CD4-positive, alpha-beta T cell treated with Interleukin-2 at 100 ng/mL for 4 hours (primary cell): ENCODE measurements around the gene WDR27.
"Not testable (repeated sequence)": the region's sequence is repeated elsewhere in the genome, so short reads cannot be mapped to it uniquely, and the experiment has no call there.

ENCODE experiments used
- DNase-seq: peaks from one replicate; pipeline ENCODE4 v3.0.0-alpha.2; 2020; ENCODE audit warnings: low spot score

The WDR27 gene

DNA sequence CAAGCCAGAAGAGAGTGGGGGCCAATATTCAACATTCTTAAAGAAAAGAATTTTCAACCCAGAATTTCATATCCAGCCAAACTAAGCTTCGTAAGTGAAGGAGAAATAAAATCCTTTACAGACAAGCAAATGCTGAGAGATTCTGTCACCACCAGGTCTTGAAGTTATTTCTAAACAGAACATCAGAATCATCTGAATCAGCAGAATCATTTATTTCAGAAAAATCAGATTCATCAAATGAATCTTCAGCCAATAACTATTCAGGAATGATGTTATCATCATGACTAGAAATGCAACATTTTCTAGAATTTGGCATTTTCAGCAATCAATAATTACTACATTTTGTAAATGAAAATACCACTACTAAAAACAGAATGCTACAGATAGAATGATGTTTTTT lies 100.7 kb downstream of the WDR27 start:
- DNase-seq = not testable (repeated sequence)

DNA sequence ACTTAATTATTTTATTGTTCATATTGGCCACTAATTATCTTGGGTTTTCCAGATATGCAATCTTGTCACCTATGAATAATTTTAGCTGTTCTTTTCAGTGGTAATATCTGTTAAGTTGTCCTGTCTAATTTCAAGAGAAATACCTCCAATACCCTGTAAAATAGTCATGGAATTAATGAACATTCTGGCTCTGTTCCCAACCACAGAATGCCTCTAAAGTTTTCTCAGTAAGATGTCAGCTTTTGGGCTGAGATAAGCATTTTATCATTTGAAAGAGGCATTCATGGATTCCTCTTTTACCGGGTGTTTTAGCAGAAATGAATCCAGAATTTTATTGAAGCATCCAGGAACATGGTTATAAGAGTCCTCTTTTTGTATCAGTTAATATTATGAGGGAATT lies 109.3 kb downstream of the WDR27 start:
- no peak for DNase-seq

DNA sequence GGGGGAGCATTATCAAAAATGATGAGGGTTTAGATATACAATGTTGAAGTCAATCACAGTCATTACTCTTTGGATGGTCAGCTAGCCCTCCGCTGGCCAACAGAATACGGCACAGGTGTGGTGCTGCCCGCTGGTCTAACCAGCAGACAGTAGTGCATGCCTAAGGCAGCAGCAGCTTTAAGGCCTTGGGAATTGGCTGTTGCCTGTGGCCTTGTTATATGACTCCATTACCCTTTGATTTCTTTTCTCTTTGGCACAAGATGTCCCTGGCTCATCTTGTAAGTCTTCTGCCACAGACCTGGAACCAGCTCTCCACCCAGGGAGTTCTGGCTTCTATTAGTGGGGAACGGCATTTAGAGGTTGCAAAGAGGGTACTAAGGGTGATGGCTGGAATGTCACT lies 110.2 kb downstream of the WDR27 start:
- DNase-seq = no peak

DNA sequence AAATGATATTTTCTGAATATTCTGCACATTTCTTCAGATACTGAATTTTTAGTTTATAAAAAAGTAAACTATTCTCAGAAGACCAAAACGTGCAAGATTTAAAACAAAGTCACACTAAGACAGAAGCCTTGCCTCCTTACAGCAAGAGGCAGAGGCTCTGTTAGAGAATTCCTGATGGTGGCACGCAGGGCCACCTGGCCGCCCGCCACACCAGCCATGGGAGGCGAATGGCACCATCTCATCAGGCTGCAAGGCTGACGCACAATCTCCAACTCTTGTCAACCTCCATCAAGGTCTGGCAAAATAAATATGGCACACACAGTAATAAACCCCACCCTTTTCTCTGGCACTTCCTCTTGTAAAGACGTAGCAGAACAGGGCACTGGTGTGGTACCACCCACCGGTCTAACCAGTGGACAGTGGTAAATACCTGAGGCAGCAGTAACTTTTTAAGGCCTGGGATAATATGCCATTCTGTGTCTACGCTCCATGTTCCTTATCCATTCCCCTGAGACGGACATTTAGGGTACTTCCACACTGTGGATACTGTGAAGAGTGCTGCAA lies 111.4 kb downstream of the WDR27 start:
- DNase-seq = no peak

DNA sequence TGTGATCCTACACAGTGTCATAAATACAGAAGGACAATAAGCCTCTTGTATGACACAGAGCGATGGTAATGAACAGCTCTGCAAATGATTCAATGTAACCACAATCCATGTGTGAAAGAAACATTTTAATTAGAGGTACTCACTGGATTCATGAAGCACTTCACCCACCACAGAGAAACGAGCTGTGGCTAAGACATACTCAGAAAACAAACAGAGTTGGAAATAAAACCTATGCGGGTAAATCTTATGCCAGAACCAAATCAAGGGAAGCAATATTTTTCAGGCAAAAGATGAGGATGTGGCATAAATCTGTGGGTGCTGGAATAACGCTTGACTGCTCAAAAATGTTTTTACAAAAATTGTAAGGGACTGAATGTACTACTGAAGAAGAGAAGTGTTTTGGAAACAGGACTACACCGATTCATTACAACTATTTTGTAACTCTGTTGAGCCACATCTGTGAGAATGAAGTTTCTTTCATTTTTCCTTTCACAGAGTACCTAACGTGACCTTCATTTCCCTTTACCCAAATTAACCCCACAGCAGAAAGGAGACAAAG lies 112.1 kb downstream of the WDR27 start:
- DNase-seq = peak; percentile 17

DNA sequence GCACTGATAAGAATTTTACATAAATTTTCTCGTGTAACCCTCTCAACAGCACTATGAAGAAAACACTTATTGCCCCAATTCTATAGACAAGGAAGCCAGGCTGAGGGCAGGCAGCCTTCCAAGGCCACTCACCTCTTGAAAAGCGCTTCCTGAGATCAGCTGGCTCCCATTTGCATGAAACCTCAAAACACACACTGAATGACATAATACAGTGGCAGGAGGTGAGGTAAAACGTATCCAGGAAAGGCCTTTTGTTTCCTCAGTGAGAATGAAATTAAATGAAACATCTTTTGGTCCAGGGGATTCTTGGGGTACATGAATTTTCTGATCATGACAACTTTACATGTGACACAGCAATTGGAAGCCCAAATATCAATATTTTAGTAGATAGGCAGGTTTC lies 112.5 kb downstream of the WDR27 start:
- DNase-seq = peak; percentile 11

DNA sequence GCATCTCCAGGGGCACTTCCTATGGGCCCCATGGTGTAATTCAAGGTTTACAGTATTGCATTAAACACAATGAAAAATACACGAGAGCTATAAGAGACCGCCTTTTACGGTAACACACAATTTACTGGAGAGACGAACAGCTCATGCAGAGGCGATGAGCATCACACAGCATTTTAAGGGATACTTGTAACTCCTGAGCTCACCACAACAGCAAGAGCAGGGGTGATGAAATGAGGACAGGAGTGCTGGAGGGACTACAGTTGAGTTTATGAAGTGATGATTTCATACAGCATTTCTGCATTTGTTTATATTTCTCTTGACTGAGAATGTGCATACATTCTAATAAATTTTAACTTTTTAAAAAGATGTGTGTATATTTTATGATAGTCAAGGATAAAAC lies 113.9 kb downstream of the WDR27 start:
- no peak for DNase-seq

DNA sequence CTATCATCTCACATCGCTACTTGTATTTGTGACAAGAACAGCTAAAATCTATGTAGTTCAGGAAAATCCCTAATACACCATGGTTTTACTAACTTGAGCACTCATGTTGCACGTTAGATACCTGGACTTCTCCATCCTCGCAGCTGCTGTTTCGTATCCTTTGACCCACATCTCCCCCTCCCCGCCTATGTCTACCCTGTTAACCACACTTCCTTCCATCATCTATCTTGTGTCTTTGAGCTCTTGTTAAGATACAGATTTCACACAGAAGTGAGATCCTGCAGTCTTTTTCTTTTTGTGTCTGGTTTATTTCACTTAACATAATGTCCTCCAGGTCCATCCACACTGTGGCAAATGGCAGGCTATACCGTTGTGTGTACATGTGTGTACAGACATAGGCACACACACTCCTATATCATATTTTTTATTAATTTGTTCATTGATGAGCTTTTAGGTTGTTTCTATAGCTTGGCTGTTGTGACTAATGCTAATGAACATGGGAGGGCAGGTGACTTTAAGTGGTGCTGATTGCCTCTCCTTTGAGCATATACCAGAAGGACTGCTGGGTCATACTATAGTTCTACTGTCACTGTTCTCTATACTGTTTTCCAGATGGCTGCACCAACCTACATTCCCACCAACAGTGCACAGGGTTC lies 117.8 kb downstream of the WDR27 start:
- DNase-seq = peak; percentile 14

DNA sequence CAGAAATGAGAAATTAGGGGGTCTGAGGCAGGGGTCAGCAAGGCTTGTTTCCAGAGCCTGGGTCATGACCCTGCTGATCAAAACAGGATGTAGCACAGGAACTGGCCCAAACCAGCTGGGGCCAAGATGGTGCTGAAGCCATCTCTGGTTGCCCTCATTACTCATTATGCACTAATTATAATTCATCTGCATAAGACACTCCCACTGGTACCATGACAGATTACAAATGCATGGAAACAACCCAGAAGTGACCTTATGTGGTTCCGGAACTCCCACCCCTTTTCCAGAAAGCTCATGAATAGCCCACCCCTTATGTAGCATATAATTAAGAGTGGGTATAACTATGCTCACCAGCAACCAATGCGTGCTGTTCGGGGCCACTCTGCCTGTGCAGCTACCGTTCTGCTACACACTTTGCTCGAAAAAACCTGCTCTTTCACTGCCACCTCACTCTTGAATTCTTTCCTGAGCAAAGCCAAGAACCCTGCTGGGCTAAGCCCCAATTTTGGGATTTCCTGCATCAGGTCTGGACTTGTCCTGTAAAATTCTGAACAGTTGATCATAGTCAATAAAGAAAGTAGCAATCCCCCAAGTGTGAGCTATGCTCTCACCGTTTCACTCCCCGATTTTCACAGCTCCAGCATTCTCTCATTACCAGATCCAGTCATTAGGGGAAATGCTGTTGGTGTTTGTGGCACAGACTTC lies 122.3 kb downstream of the WDR27 start:
- DNase-seq = no peak

DNA sequence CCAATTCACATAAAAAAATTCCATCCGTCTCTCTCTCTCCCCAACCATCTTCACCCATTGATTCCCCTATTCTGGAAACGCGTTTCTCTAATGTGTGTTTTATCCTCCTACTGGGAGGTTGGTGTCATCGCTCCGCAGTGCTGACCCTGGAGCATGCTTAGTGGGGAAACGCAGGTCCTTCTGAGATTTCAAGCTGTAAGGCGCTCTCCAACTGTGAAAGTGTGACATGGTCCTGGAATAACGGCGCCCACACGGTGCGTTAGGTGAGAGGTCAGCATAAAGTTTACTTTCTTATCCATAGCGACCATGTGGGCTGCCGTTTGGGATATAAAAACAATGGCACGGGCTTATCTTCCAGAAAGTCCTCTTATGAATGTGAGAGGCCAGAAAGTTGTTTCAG lies 123.9 kb downstream of the WDR27 start:
- no peak for DNase-seq

DNA sequence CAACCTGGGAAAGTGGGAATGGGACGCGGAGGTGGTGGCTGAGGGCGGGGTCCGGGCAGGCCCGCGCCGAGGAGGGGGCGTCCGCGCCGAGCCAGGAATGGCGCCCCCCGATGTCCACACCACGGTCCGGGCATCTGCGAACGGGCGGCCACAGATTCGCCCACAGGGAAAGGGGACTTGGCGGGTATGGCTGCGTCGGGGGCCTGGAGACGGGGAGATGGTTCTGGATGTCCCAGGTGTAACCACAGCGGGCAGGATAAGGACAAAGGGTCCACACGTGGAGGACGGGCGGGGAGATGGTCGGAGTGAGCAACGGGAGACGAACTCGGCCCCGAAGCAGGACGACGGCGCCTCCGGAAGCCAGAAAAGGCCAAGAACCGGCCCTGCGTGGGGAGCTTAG lies 124.6 kb downstream of the WDR27 start:
- no peak for DNase-seq

DNA sequence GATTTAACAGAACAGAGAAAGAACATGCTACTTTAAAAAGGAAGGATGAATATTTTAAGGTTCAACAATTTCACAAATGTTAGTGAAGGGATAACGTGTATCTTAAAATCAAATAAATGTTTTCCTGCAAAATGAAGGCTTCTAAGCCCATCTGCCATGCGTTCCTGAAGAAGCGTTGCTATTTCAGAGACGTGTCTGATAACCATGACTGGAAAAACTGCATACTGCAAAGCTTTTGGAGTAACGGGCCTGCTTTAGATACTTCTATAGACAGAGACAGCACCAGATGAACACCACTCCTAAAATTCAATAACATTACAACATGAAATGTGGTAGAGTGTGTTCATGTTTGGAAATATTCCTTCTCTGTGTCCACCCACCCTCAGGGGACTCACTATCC lies 126.0 kb downstream of the WDR27 start:
- DNase-seq = no peak

DNA sequence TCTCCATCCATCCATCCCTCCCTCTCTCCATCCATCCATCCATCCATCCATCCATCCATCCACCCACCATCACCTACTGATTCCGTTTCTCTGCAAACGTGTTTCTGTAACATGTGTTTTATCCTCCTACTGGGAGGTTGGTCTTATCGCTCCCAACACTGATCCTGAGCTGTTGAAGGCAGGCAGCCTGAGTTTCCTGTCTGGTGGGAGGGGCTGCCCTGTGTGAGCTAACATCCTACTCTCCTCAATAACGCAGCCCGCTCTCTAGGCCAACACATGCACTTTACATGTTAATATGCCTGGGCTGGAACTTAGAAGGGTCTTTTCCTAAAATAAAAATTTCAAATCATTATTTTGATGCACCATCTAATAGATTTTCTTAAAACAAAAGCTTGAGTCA lies 126.5 kb downstream of the WDR27 start:
- no peak for DNase-seq

DNA sequence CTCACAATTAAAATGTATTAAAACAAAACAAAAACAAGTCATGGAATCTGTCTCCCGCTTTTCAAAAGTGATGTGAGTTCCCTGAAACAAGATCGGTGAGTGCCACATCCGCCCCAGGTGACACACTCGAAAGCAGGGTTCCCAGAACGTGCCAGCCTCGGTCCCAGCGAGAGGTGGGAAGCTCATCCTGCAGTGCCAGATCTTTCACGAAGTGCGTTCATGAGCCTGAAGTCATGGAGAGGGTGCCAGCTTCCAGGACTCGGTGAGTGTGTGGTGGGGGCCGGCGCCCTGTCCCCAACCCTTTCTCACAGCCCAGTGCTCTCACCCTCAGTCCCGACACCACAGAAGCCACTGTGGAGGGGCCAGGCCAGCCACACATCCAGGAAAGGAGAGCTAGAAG lies 127.4 kb downstream of the WDR27 start:
- no peak for DNase-seq

DNA sequence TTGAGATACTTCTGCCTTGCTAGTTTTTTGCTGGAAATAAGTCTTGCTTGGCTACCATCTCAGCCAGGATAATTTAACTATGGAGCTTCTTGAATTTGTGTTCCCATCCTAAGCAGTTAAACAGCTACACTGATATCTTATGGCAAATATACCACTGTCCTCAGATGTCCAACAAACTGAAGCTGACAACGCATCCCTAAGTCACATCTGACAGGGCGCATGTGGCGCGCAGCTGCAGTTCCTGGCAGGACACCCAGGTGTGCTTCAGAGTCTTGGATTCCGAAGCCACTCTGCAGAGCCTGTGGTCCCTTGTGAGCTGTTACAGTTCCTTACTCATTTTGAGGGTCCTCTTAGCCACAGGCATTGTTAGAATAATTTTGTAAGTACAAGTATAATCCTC lies 127.9 kb downstream of the WDR27 start:
- no peak for DNase-seq

DNA sequence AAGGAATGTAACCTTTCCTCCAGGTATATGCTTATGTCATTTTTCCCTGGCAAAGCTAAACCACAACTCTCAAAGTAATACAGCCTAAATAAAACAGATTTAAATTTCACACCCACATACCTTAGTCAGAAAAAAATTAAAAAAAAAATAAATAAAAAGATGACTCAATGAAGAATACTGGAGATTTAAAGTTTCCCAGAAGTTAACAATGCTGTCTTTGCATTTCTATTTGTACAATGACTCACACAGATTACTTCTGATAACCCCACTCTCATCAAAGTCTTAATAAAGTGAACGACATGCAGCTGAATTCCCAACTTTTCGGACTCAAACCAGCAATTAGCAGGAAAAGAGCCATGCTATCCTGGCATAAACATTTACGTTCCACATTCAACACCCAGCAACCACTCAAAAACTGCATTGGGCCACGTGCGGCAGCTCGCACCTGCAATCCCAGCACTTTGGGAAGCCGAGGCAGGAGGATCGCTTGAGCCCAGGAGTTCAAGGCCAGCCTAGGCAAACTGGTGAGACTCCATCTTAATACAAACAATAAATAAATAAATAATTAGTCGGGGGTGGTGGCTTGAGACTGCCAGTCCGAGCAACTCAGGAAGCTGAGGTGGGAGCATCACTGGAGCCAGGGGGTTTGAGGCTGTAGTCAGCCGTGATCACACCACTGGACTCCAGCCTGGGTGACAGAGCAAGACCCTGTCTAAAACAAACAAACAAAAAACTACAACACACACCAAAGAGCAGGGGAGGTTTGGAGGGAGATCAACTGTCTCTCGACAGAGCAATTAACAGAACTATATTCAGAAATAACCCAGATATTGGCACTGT lies 130.5 kb downstream of the WDR27 start:
- DNase-seq = no peak

DNA sequence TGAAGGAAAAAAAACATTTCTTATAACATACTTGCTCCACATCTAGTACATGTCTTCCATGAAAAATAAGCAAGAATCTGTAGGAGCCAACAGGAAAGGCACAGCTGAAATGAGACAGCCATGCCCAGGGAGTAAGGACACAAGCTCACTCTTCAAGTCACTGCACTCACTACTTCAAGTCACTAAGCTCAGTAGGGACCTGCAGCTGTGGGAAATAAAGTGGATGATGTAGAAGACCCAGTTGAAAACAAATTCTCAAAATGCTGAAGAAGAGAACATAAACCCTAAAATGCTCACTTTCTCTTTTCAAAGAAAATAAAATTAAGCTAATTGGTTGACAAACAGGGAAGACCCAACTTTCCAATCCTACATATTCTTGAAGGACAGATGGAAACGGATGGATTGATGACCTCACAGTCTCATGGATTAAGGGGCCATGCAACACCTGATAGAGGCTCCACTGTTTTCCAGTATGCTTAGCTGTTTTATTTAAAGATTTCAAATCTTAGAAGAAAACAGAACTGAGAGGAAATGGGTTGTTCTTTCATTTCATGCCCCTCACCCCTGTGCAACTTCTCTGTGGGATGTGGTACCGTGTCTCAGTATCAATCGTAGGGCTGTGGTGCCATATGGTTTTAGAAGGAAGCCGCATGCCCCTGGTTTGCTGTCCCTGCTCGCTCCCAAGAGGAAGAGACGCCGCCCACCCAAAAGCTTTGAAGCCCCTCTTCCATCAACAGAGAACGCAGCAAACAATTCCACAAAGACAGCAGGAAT lies 133.3 kb downstream of the WDR27 start:
- no peak for DNase-seq

DNA sequence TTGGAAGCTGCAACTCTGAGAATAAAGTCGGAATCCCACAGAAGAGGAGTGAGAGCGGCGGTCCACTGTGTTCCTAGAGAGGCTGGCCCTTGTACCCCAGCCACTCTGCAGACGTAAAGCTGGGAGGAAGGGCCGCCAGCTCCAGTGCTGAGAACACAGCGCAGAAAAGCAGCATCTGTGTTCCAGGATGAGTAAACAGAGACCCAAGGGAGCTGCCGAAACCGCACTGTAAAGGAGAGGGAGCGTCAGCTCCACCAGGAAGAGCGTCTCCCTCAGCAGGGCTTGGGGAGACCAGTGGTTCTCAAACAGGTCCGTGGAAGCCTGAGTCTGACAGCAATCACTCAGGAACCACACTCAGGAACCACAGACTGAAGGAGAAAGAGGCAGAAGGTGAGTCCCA lies 134.0 kb downstream of the WDR27 start:
- no peak for DNase-seq

DNA sequence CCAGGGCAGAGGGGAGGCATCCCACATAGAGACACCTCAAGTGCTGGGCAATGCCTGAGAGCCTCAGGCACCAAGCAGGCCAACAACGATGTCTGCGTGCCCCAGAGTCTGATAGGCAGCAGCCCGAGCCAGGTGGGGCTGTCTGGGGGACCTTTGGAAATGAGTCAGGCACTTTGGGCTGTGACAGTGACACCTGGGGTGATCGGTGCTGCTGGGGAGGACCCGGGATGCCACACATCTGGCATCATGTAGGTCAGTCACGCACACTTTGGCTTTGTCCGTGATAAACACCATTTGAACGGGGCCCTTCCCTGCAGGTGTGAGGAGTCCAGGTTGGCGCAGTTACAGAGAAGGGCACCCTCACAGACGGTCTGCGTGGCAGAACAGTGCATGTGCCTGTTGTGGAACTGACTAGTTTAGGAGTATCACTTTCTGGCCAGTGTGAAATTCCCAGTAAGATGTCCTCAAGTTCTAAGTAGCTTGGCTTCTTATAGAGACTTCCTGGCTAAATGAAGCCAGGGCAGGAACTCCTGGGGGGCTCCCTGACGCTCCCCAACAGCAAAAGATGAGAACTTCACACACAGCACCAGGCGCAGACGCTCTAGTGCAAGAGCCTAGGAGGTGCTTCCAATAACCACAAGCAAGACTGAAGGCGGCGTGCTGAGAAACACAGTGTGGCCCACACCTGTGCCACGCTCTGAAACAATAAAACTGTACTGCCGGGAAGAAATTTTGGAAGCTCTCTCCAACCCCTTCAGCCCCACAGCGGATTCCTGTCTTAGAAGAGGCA lies 134.7 kb downstream of the WDR27 start:
- DNase-seq = no peak

DNA sequence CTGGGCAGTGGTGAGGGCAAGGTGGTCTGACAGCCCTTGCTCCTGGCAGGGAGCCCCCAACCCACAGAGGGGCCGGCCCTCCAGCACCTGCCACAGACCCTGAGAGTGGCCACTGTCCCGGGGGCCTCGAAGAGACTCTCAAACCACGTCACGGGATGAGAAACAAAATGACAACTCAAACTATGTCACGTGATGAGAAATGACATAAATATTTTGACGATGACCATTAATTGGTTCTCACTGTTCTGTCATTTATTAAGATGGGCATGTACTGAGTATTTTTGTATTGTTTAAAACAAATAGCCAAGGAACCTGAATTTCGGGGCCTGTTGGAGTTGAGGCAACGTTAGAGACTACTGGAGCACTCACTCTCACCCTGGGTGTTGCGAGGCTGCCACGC lies 135.5 kb downstream of the WDR27 start:
- DNase-seq = no peak
